DOHH2 (cell line): Measurements from ENCODE around the gene MRPS12.
"Not testable (repeated sequence)": the region's sequence is repeated elsewhere in the genome, so short reads cannot be mapped to it uniquely, and the experiment has no call there.

ENCODE experiments used
- H3F3A ChIP-seq: fragments of 200-600 bp; sonication (generic), shearing (Covaris generic); 2 replicates; pipeline ENCODE4 v1.6.0; 2016; ENCODE audit warnings: antibody characterized with exemption, mild to moderate bottlenecking; ENCODE audit not compliant: control insufficient read depth, insufficient read depth
- H3K27ac ChIP-seq: fragments of 200-600 bp; sonication (generic); 2 replicates; pipeline ENCODE4 v1.5.1; 2014; ENCODE audit warnings: low read depth, mild to moderate bottlenecking, low read length, moderate library complexity
- H3K27me3 ChIP-seq: fragments of 200-600 bp; sonication (generic); 2 replicates; pipeline ENCODE4 v1.6.1; 2014; ENCODE audit warnings: mild to moderate bottlenecking, low read length, mixed read lengths; ENCODE audit not compliant: control insufficient read depth
- H3K36me3 ChIP-seq: fragments of 200-600 bp; sonication (generic); 2 replicates; pipeline ENCODE4 v1.6.1; 2014; ENCODE audit warnings: mild to moderate bottlenecking, low read length, moderate library complexity, mixed read lengths; ENCODE audit not compliant: control insufficient read depth
- H3K4me1 ChIP-seq: fragments of 200-600 bp; sonication (generic); 2 replicates; pipeline ENCODE4 v1.6.1; 2014; ENCODE audit warnings: mild to moderate bottlenecking, low read length, mixed read lengths; ENCODE audit not compliant: control insufficient read depth
- H3K4me2 ChIP-seq: fragments of 200-600 bp; sonication (generic); 2 replicates; pipeline ENCODE4 v1.6.0; 2014; ENCODE audit warnings: mild to moderate bottlenecking, low read length, moderate library complexity
- H3K4me3 ChIP-seq: fragments of 200-600 bp; sonication (generic); 2 replicates; pipeline ENCODE4 v1.5.1; 2014; ENCODE audit warnings: mild to moderate bottlenecking, low read length, mixed read lengths
- H3K79me2 ChIP-seq: fragments of 200-600 bp; sonication (generic); 2 replicates; pipeline ENCODE4 v1.6.1; 2014; ENCODE audit warnings: mild to moderate bottlenecking, low read length, mixed read lengths; ENCODE audit not compliant: control insufficient read depth
- H3K9me2 ChIP-seq: fragments of 200-600 bp; sonication (generic); replicated peaks from 2 replicates; pipeline ENCODE4 v1.6.1; 2014; ENCODE audit warnings: mild to moderate bottlenecking, low read length, mixed read lengths; ENCODE audit not compliant: control insufficient read depth
- H3K9me3 ChIP-seq: fragments of 200-600 bp; sonication (generic); 2 replicates; pipeline ENCODE4 v1.6.1; 2014; ENCODE audit warnings: antibody characterized with exemption, low read length, mixed read lengths; ENCODE audit not compliant: control insufficient read depth, insufficient read depth
- H4K20me1 ChIP-seq: fragments of 200-600 bp; sonication (generic); 2 replicates; pipeline ENCODE4 v1.6.0; 2014; ENCODE audit warnings: low read depth, mild to moderate bottlenecking, antibody characterized with exemption, low read length, moderate library complexity; ENCODE audit not compliant: control insufficient read depth, insufficient read depth
- CTCF ChIP-seq: fragments of 200-600 bp; sonication (generic); IDR thresholded peaks from one replicate; pipeline ENCODE4 v1.5.1; 2014; ENCODE audit warnings: antibody characterized with exemption, mild to moderate bottlenecking, low read depth, low read length; ENCODE audit not compliant: poor library complexity, severe bottlenecking
- EZH2phosphoT487 ChIP-seq: fragments of 200-600 bp; sonication (generic); IDR thresholded peaks from 2 replicates; pipeline ENCODE4 v1.6.1; 2017; ENCODE audit warnings: borderline replicate concordance, mild to moderate bottlenecking, antibody characterized with exemption, low read length, moderate library complexity, mixed read lengths

Gene MRPS12

GRCh38 chr19:38964738-38965137 lies 34.0 kb downstream of the MRPS12 start:
- no peak for TF ChIP-seq CTCF
- no peak for TF ChIP-seq EZH2phosphoT487

GRCh38 chr19:38966149-38966548 lies 35.4 kb downstream of the MRPS12 start:
- H3K9me2 ChIP-seq, H3K79me2 ChIP-seq, H3K4me1 ChIP-seq: not testable (repeated sequence)

More at GRCh38 chr19:38964738-38965137, 34.0 kb downstream of the MRPS12 start:
- Histone ChIP-seq H3K9me2 (no peaks in the 10 kb centered on the region), H3F3A (no peaks in the 10 kb centered on the region), H3K79me2 (no peaks in the 10 kb centered on the region), H3K27me3 (0 out of 2 replicates have a peak, but pooled peaks cover 2% of the 10 kb centered on the region), H3K9me3 (no peaks in the 10 kb centered on the region), H3K4me2 (no peak overlapping the region), H4K20me1 (no peaks in the 10 kb centered on the region), H3K27ac (no peak overlapping the region), H3K36me3 (no peaks in the 10 kb centered on the region), H3K4me3 (no peak overlapping the region), H3K4me1 (no peaks in the 10 kb centered on the region)

GRCh38 chr19:38970664-38971532 lies 40.2 kb downstream of the MRPS12 start:
- 0 out of 2 replicates have a peak, but pooled peaks cover 2% of the 10 kb centered on the region for H3K27me3 ChIP-seq
- no peaks in the 10 kb centered on the region for H3K9me3 ChIP-seq
- no peaks in the 10 kb centered on the region for H4K20me1 ChIP-seq
- H3K9me2 ChIP-seq = no peaks in the 10 kb centered on the region
- no peaks in the 10 kb centered on the region for H3K79me2 ChIP-seq
- no peak overlapping the region for H3K27ac ChIP-seq
- no peaks in the 10 kb centered on the region for H3K36me3 ChIP-seq
- no peak overlapping the region for H3K4me3 ChIP-seq
- TF ChIP-seq EZH2phosphoT487 = no peak
- no peak for TF ChIP-seq CTCF
- no peak overlapping the region for H3K4me2 ChIP-seq
- no peaks in the 10 kb centered on the region for H3F3A ChIP-seq
- H3K4me1 ChIP-seq = no peaks in the 10 kb centered on the region

More at GRCh38 chr19:38966149-38966548, 35.4 kb downstream of the MRPS12 start:
- not testable (repeated sequence) for H3K27ac ChIP-seq, H3K4me3 ChIP-seq, H3K27me3 ChIP-seq, H3K36me3 ChIP-seq, H3K4me2 ChIP-seq, H3F3A ChIP-seq, H3K9me3 ChIP-seq, H4K20me1 ChIP-seq

- Histone ChIP-seq H3F3A (no peaks in the 10 kb centered on the region), H4K20me1 (no peaks in the 10 kb centered on the region), H3K9me3 (no peaks in the 10 kb centered on the region), H3K79me2 (no peaks in the 10 kb centered on the region), H3K4me3 (no peak overlapping the region), H3K9me2 (no peaks in the 10 kb centered on the region), H3K27ac (no peak overlapping the region), H3K27me3 (0 out of 2 replicates have a peak, but pooled peaks cover 2% of the 10 kb centered on the region), H3K4me1 (no peaks in the 10 kb centered on the region), H3K36me3 (no peaks in the 10 kb centered on the region), H3K4me2 (no peak overlapping the region)
- TF ChIP-seq EZH2phosphoT487 = no peak
- no peak for TF ChIP-seq CTCF
Measured at GRCh38 chr19:38971672-38972071, 40.9 kb downstream of the MRPS12 start.
